GM12873 (cell line): Measurements from ENCODE around the gene QRSL1.

Experiments
- CTCF ChIP-seq: IDR thresholded peaks from 2 replicates; pipeline ENCODE4 v1.5.1; 2012; ENCODE audit warnings: low read depth, mild to moderate bottlenecking, moderate library complexity, low read length, control low read depth; ENCODE audit not compliant: insufficient read depth; ENCODE audit errors: missing control alignments

The QRSL1 gene

DNA sequence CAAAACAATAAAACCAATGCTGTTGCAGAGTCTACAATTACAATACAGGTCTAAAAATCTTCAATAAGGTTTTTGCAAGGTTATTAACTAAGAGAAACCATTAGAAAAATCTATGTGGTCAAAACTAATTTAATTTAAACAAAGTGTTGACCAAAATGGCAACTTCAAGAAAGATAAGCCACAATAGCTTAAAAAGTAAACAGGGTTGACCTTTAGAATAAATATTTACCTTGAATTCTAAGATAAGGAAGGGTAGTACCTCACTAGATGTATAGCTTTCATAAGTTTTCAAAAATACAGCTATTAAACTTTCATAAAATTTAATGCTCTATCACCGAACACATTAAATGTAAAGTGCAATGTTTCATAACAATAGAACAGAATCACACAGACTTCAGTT is 11.5 kb upstream of the QRSL1 start:
- TF ChIP-seq CTCF: no peak

DNA sequence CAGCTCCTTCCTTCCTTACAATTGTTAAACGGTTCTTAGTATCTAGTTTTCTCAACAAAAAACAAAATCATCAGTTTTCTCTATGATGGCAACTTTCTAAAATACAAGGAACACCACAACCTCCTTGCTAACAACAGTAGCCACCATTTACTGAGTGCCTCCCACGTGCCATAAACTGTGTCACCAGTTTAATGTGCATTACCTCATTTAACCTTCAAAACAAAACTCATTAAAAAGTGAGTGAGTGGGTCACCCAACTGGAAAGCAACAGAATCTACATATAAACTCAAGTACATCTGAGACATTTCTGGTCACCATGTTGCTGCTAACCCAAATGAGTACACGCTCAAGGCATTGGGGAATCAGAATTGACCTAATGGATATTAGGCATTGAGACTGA is 11.1 kb upstream of the QRSL1 start:
- TF ChIP-seq CTCF: no peak

DNA sequence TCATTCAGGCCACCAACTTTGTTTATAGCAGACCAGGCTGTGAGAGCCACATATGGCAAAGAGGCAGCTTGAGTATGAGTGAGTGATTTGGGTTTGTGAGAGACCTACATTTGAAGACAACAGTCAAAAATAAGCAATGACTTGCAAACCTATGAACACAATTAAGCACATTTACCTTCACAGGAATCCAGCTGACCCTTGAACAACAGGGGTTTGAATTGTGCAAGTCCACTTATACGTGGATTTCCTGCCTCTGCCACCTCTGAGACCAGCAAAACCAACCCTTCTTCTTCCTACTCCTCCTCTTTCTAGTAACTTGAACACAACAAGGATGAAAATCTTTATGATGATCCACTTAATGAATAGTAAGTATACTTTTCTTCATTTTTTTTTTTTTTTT is 10.2 kb upstream of the QRSL1 start:
- no peak for TF ChIP-seq CTCF

GRCh38 chr6:106620931-106621672 is 8.3 kb upstream of the QRSL1 start:
- TF ChIP-seq CTCF: no peak

- no peak for TF ChIP-seq CTCF
These were observed 7.0 kb upstream of the QRSL1 start for GRCh38 chr6:106622412-106622811.

DNA sequence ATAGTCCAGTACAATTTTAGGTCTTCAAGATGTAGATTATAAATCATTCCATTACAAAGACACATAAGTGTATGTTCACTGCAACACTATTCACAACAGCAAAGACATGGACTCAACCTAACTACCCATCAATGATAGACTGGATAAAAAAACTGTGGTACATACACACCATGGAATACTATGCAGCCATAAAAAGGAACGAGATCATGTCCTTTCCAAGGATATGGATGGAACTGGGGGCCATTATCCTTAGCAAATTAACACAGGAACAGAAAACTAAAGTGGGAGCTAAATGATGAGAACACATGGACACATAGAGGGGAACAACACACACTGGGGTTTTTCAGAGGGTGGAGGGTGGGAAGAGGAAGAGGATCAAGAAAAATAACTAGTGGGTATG is 6.3 kb upstream of the QRSL1 start:
- TF ChIP-seq CTCF: no peak

DNA sequence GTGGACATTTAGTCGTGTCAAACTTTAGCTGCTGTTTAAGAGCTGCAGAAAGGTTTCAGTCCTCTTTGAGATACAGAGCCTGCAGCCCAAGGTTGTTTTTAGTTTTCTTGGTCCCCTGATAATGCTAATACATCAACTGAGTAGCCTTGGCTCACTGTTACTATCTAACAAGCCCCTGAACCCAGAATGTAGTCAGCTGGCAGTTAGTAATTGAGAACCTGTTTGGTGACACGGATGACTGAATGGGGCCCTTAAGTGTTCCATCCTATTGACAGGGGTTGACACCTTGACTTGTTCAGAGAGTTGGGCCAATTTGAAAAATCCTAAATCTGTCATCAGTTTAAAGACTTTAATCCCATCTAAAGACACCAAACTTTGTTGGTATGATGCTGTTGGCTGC is 2.9 kb upstream of the QRSL1 start:
- no peak for TF ChIP-seq CTCF

DNA sequence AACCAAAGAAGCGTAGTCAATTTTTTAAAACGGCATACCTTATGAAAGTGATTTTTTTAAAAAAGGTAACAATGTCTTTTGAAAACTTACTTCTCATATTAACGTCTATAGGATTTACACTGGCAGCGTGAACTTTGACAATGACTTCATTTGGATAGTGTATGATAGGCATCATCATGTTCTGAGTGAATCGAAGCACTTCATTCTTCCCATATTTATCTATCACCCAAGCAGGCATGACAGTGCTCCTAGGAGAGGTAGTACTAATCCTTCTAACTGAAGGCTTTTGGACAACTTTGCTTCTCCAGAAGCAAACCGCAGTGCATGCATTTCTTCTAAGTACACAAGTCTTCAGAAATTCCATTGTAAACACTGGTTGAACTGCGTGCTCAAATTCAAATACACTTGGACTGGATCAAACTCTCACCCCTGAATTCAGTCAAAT is 698 bp upstream of the QRSL1 start:
- TF ChIP-seq CTCF: no peak
